GF-D8 (cell line): ENCODE results near the gene PKDREJ.
A peak's percentile ranks its signal among the peaks of the same experiment; 100 is the strongest.
"Not testable (repeated sequence)": the region's sequence is repeated elsewhere in the genome, so short reads cannot be mapped to it uniquely, and the experiment has no call there.

Source experiments
- DNase-seq: peaks from one replicate; lab custom pipeline; 2025; lab: John Stamatoyannopoulos, UW

The PKDREJ gene

GRCh38 chr22:46288846-46289243 is 25.7 kb upstream of the PKDREJ start:
- no peak for DNase-seq

GRCh38 chr22:46287873-46288751 is 25.0 kb upstream of the PKDREJ start:
- DNase-seq: peak; percentile 76

GRCh38 chr22:46286941-46287872 is 24.1 kb upstream of the PKDREJ start:
- no peak for DNase-seq

- DNase-seq: no peak
Measured at GRCh38 chr22:46286006-46286405, 22.9 kb upstream of the PKDREJ start.

- no peak for DNase-seq
Measured at GRCh38 chr22:46281866-46282678, 18.9 kb upstream of the PKDREJ start.

GRCh38 chr22:46280999-46281623 is 18.0 kb upstream of the PKDREJ start:
- DNase-seq: no peak

GRCh38 chr22:46280063-46280817 is 17.1 kb upstream of the PKDREJ start:
- DNase-seq: no peak

- no peak for DNase-seq
Measured at GRCh38 chr22:46278656-46279645, 15.8 kb upstream of the PKDREJ start.

GRCh38 chr22:46276563-46276962 is 13.4 kb upstream of the PKDREJ start:
- no peak for DNase-seq

GRCh38 chr22:46275455-46276122 is 12.4 kb upstream of the PKDREJ start:
- no peak for DNase-seq

GRCh38 chr22:46274381-46274780 is 11.2 kb upstream of the PKDREJ start:
- no peak for DNase-seq

- no peak for DNase-seq
Measured at GRCh38 chr22:46273432-46274148, 10.4 kb upstream of the PKDREJ start.

- no peak for DNase-seq
Measured at GRCh38 chr22:46272762-46273431, 9.8 kb upstream of the PKDREJ start.

- DNase-seq: no peak
Measured at GRCh38 chr22:46272196-46272595, 9.1 kb upstream of the PKDREJ start.

GRCh38 chr22:46269564-46269963 is 6.4 kb upstream of the PKDREJ start:
- DNase-seq: no peak

- peak; percentile 14 for DNase-seq
Measured at GRCh38 chr22:46267431-46268279, 4.5 kb upstream of the PKDREJ start, which contains the start of gene TTC38. Gene TTC38, plus strand, starts transcription at chr22:46268008. Its CDS starts 32 bp downstream, at chr22:46268040.

- DNase-seq: not testable (repeated sequence)
Measured at GRCh38 chr22:46265627-46266026, 2.5 kb upstream of the PKDREJ start.
